Neural cell (in vitro differentiated cells): ENCODE results near the gene FHIT. TPM values are rescaled to one million over a fixed set of nuclear protein-coding genes. Genes with fewer than 3 reads are reported as not detected.
A peak's percentile ranks its signal among the peaks of the same experiment; 100 is the strongest.

ENCODE experiments used
- H2AFZ ChIP-seq: fragments of 200-600, 300-800 bp; sonication (generic), shearing (Covaris generic); 2 replicates; pipeline ENCODE4 v1.6.0; 2014; ENCODE audit warnings: low read depth, mild to moderate bottlenecking, antibody characterized with exemption, low read length, moderate library complexity
- H3F3A ChIP-seq: fragments of 200-600 bp; shearing (Covaris generic); 2 replicates; pipeline ENCODE4 v1.6.1; 2016; ENCODE audit warnings: mild to moderate bottlenecking, moderate library complexity, mixed read lengths, antibody characterized with exemption, low read length; ENCODE audit not compliant: insufficient read depth, poor library complexity, severe bottlenecking
- H3K27ac ChIP-seq: fragments of 200-600, 300-800 bp; sonication (generic), shearing (Covaris generic); 2 replicates; pipeline ENCODE4 v1.5.1; 2014; ENCODE audit warnings: mild to moderate bottlenecking, low read length, moderate library complexity
- H3K27me3 ChIP-seq: fragments of 300-800, 200-600 bp; sonication (generic), shearing (Covaris generic); 2 replicates; pipeline ENCODE4 v1.6.0; 2014; ENCODE audit warnings: mild to moderate bottlenecking, low read depth, low read length, moderate library complexity; ENCODE audit not compliant: insufficient read depth
- H3K36me3 ChIP-seq: fragments of 300-800, 200-600 bp; sonication (generic), shearing (Covaris generic); 2 replicates; pipeline ENCODE4 v1.5.1; 2014; ENCODE audit warnings: mild to moderate bottlenecking, antibody characterized with exemption, low read length, moderate library complexity; ENCODE audit not compliant: insufficient read depth
- H3K4me2 ChIP-seq: fragments of 300-800, 200-600 bp; sonication (generic), shearing (Covaris generic); 2 replicates; pipeline ENCODE4 v1.6.0; 2014; ENCODE audit warnings: mild to moderate bottlenecking, low read length
- H3K4me3 ChIP-seq: fragments of 300-800, 200-600 bp; sonication (generic), shearing (Covaris generic); 2 replicates; pipeline ENCODE4 v1.5.1; 2014; ENCODE audit warnings: mild to moderate bottlenecking, low read length, moderate library complexity
- H3K79me2 ChIP-seq: fragments of 200-600 bp; shearing (Covaris generic); replicated peaks from 2 replicates; pipeline ENCODE4 v1.6.0; 2014; ENCODE audit warnings: mild to moderate bottlenecking, low read length, moderate library complexity; ENCODE audit not compliant: insufficient read depth
- H3K9ac ChIP-seq: fragments of 300-800, 200-600 bp; sonication (generic), shearing (Covaris generic); 2 replicates; pipeline ENCODE4 v1.6.1; 2016; ENCODE audit warnings: mild to moderate bottlenecking, low read length, mixed read lengths
- H3K9me2 ChIP-seq: fragments of 200-600 bp; shearing (Covaris generic); 2 replicates; pipeline ENCODE4 v1.6.1; 2016; ENCODE audit warnings: mild to moderate bottlenecking, low read length, mixed read lengths; ENCODE audit not compliant: insufficient read depth
- H3K9me3 ChIP-seq: fragments of 200-600, 300-800 bp; sonication (generic), shearing (Covaris generic); 2 replicates; pipeline ENCODE4 v1.6.1; 2016; ENCODE audit warnings: mild to moderate bottlenecking, mixed run types, low read length, moderate library complexity, mixed read lengths
- H4K20me1 ChIP-seq: fragments of 200-600 bp; shearing (Covaris generic); 2 replicates; pipeline ENCODE4 v1.6.1; 2016; ENCODE audit warnings: mild to moderate bottlenecking, mixed run types; ENCODE audit not compliant: insufficient read depth
- CTCF ChIP-seq: fragments of 450-650 bp; IDR thresholded peaks from 2 replicates; pipeline ENCODE4 v1.5.1; 2014; ENCODE audit warnings: antibody characterized with exemption, mild to moderate bottlenecking, moderate library complexity; ENCODE audit not compliant: poor library complexity, severe bottlenecking
- EP300 ChIP-seq: fragments of 450-650 bp; conservative IDR thresholded peaks from 2 replicates; pipeline ENCODE4 v1.6.1; 2014; ENCODE audit warnings: antibody characterized with exemption, mild to moderate bottlenecking, moderate library complexity; ENCODE audit not compliant: poor library complexity, severe bottlenecking
- EZH2 ChIP-seq: fragments of 200-600, 300-800 bp; shearing (Covaris generic), sonication (generic); IDR thresholded peaks from 2 replicates; pipeline ENCODE4 v1.6.1; 2014; ENCODE audit warnings: antibody characterized with exemption, low read length, borderline replicate concordance, mild to moderate bottlenecking; ENCODE audit not compliant: insufficient read depth, poor library complexity, severe bottlenecking
- MXI1 ChIP-seq: fragments of 450-650 bp; conservative IDR thresholded peaks from 2 replicates; pipeline ENCODE4 v1.6.1; 2014; ENCODE audit warnings: antibody characterized with exemption, mild to moderate bottlenecking; ENCODE audit not compliant: poor library complexity, severe bottlenecking
- POLR2AphosphoS5 ChIP-seq: IDR thresholded peaks from 2 replicates; pipeline ENCODE4 v1.6.1; 2012
- RAD21 ChIP-seq: fragments of 450-650 bp; conservative IDR thresholded peaks from 2 replicates; pipeline ENCODE4 v1.6.1; 2014; ENCODE audit warnings: antibody characterized with exemption, mild to moderate bottlenecking, moderate library complexity
- REST ChIP-seq: IDR thresholded peaks from 2 replicates; pipeline ENCODE4 v1.6.1; 2012; ENCODE audit warnings: borderline replicate concordance
- SMC3 ChIP-seq: fragments of 450-650 bp; conservative IDR thresholded peaks from 2 replicates; pipeline ENCODE4 v1.6.1; 2014; ENCODE audit warnings: antibody characterized with exemption, mild to moderate bottlenecking, moderate library complexity; ENCODE audit not compliant: poor library complexity
- TAF1 ChIP-seq: IDR thresholded peaks from 2 replicates; pipeline ENCODE4 v1.6.1; 2012; ENCODE audit warnings: low read depth
- polyA plus RNA-seq: library from polyadenylated mRNA; depleted of rRNA; stranded (reverse); fragments of >200 nt; gene quantifications from 2 replicates; pipeline ENCODE4 v1.2.3, GENCODE V29; 2014

Gene FHIT
- polyA plus RNA-seq, 1 donor from 2014 or later, result not detected

DNA sequence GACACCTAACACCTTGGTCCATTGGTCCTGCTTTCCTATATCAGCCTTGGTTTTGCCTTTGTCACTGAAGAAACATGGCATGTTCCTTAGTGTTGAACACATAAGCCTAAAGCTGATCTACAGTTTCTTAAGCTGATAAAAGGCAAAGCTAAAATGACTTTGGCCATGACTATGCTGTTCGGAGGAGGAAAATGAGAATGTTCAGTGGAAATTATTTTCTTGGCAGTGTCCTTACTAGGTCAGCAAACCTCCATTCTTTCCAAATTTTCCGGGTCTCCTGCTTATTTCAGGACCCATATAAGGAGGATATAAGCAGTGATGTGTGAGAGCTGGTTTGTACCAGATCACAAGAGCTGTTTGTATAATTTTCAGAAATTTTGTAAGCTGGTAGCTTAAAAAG lies 1368.5 kb downstream of the FHIT start:
- Histone ChIP-seq H3K4me2 (no peak overlapping the region), H2AFZ (no peak overlapping the region), H4K20me1 (no peaks in the 10 kb centered on the region), H3K79me2 (no peaks in the 10 kb centered on the region), H3K4me3 (no peak overlapping the region), H3K27ac (no peak overlapping the region), H3K9me2 (no peaks in the 10 kb centered on the region), H3F3A (no peaks in the 10 kb centered on the region), H3K27me3 (no peaks in the 10 kb centered on the region), H3K9ac (no peak overlapping the region), H3K9me3 (no peaks in the 10 kb centered on the region), H3K36me3 (no peaks in the 10 kb centered on the region)
- TF ChIP-seq TAF1 (no peak), RAD21 (no peak), MXI1 (no peak), POLR2AphosphoS5 (no peak), EP300 (no peak), SMC3 (no peak), EZH2 (no peak), CTCF (no peak)

GRCh38 chr3:59880717-59881116 lies 1370.5 kb downstream of the FHIT start:
- no peaks in the 10 kb centered on the region for H3K9me2 ChIP-seq

More at GRCh38 chr3:59880717-59881116, 1370.5 kb downstream of the FHIT start:
- Histone ChIP-seq H3K79me2 (no peaks in the 10 kb centered on the region), H3K4me3 (no peak overlapping the region), H3K27me3 (no peaks in the 10 kb centered on the region), H3K4me2 (no peak overlapping the region), H3K27ac (peak overlapping the region; percentile 30), H3F3A (no peaks in the 10 kb centered on the region), H4K20me1 (no peaks in the 10 kb centered on the region), H3K9ac (no peak overlapping the region), H3K36me3 (no peaks in the 10 kb centered on the region), H3K9me3 (no peaks in the 10 kb centered on the region), H2AFZ (no peak overlapping the region)
- TF ChIP-seq REST, result peak; percentile 37
- TF ChIP-seq POLR2AphosphoS5, result peak; percentile 71
- no peak for TF ChIP-seq RAD21
- peak; percentile 80 for TF ChIP-seq EP300
- no peak for TF ChIP-seq EZH2
- no peak for TF ChIP-seq TAF1
- TF ChIP-seq CTCF, result no peak
